Stimulated activated naive CD8-positive, alpha-beta T cell treated with anti-CD3 and anti-CD28 coated beads, Interleukin-15, Interleukin-2, amounts not matched to agents 100 ng/mL and 50 ng/mL, for 24 hours (primary cell): Measurements from ENCODE around the gene CRAMP1.

Source experiments
- H3K27ac Mint-ChIP-seq: one replicate; pipeline ENCODE4 v1.8.0; 2021; ENCODE audit warnings: mild to moderate bottlenecking, mixed read lengths
- H3K27me3 Mint-ChIP-seq: one replicate; pipeline ENCODE4 v1.8.0; 2021; ENCODE audit warnings: mixed read lengths
- H3K36me3 Mint-ChIP-seq: one replicate; pipeline ENCODE4 v1.8.0; 2021; ENCODE audit warnings: low read depth, mixed read lengths
- H3K4me1 Mint-ChIP-seq: one replicate; pipeline ENCODE4 v1.8.0; 2021; ENCODE audit warnings: low read depth, mixed read lengths
- H3K4me3 Mint-ChIP-seq: one replicate; pipeline ENCODE4 v1.8.0; 2021; ENCODE audit warnings: mild to moderate bottlenecking, mixed read lengths
- H3K9me3 Mint-ChIP-seq: one replicate; pipeline ENCODE4 v1.8.0; 2021; ENCODE audit warnings: mixed read lengths

Gene CRAMP1

GRCh38 chr16:1653023-1653422, 40.9 kb downstream of the CRAMP1 start:
- peaks cover 38% of the 10 kb centered on the region for H3K36me3 Mint-ChIP-seq
- peaks cover 5% of the 10 kb centered on the region for H3K4me1 Mint-ChIP-seq
- H3K27ac Mint-ChIP-seq: no peak overlapping the region
- H3K27me3 Mint-ChIP-seq: no peaks in the 10 kb centered on the region
- no peak overlapping the region for H3K4me3 Mint-ChIP-seq
- H3K9me3 Mint-ChIP-seq: no peaks in the 10 kb centered on the region

GRCh38 chr16:1654505-1655268, 42.5 kb downstream of the CRAMP1 start:
- H3K4me3 Mint-ChIP-seq: no peak overlapping the region
- peaks cover 36% of the 10 kb centered on the region for H3K36me3 Mint-ChIP-seq
- H3K4me1 Mint-ChIP-seq: no peaks in the 10 kb centered on the region
- H3K27ac Mint-ChIP-seq: no peak overlapping the region
- H3K9me3 Mint-ChIP-seq: no peaks in the 10 kb centered on the region
- no peaks in the 10 kb centered on the region for H3K27me3 Mint-ChIP-seq

GRCh38 chr16:1655269-1655807, 43.2 kb downstream of the CRAMP1 start:
- H3K36me3 Mint-ChIP-seq: peaks cover 38% of the 10 kb centered on the region
- H3K4me3 Mint-ChIP-seq: no peak overlapping the region

GRCh38 chr16:1655909-1656807, 44.0 kb downstream of the CRAMP1 start:
- no peaks in the 10 kb centered on the region for H3K9me3 Mint-ChIP-seq
- H3K4me3 Mint-ChIP-seq: no peak overlapping the region
- no peaks in the 10 kb centered on the region for H3K27me3 Mint-ChIP-seq
- H3K36me3 Mint-ChIP-seq: peaks cover 34% of the 10 kb centered on the region
- H3K4me1 Mint-ChIP-seq: no peaks in the 10 kb centered on the region
- H3K27ac Mint-ChIP-seq: no peak overlapping the region

More at GRCh38 chr16:1655269-1655807, 43.2 kb downstream of the CRAMP1 start:
- Mint-ChIP-seq H3K27me3 (no peaks in the 10 kb centered on the region), H3K27ac (no peak overlapping the region), H3K4me1 (no peaks in the 10 kb centered on the region), H3K9me3 (no peaks in the 10 kb centered on the region)

- no peaks in the 10 kb centered on the region for H3K27me3 Mint-ChIP-seq
- no peaks in the 10 kb centered on the region for H3K4me1 Mint-ChIP-seq
- H3K27ac Mint-ChIP-seq: no peak overlapping the region
- H3K4me3 Mint-ChIP-seq: no peak overlapping the region
- no peaks in the 10 kb centered on the region for H3K9me3 Mint-ChIP-seq
- H3K36me3 Mint-ChIP-seq: peaks cover 30% of the 10 kb centered on the region
These were observed 44.9 kb downstream of the CRAMP1 start for GRCh38 chr16:1656808-1657617.

GRCh38 chr16:1657841-1658240, 45.7 kb downstream of the CRAMP1 start:
- H3K4me3 Mint-ChIP-seq: no peak overlapping the region
- H3K27me3 Mint-ChIP-seq: no peaks in the 10 kb centered on the region
- no peaks in the 10 kb centered on the region for H3K9me3 Mint-ChIP-seq
- H3K4me1 Mint-ChIP-seq: no peaks in the 10 kb centered on the region
- H3K27ac Mint-ChIP-seq: no peak overlapping the region
- peaks cover 33% of the 10 kb centered on the region for H3K36me3 Mint-ChIP-seq

- no peaks in the 10 kb centered on the region for H3K4me1 Mint-ChIP-seq
- no peak overlapping the region for H3K27ac Mint-ChIP-seq
- H3K36me3 Mint-ChIP-seq: peaks cover 41% of the 10 kb centered on the region
- no peaks in the 10 kb centered on the region for H3K27me3 Mint-ChIP-seq
- H3K9me3 Mint-ChIP-seq: no peaks in the 10 kb centered on the region
- no peak overlapping the region for H3K4me3 Mint-ChIP-seq
These were observed 46.9 kb downstream of the CRAMP1 start for GRCh38 chr16:1659031-1659430.

DNA sequence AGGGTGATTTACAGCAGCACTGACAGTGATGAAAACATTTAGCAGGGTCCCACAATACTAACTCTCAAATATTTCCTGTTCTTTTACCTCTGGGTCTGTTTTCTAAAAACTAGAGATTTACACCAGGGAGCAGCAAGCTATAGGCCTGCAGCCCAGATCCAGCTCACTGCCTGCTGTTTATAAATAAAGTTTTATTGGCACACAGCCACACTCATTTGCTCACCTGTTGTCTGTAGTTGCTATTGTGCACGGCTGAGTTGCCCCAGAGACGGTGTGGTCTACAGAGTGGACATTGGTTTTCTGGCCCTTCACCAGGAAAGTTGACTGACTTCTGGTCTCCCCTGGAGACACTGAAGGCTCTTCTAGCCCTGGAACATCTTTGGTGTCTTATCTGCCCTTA, 49.7 kb downstream of the CRAMP1 start:
- Mint-ChIP-seq H3K4me3 (no peak overlapping the region), H3K27ac (no peak overlapping the region), H3K4me1 (no peaks in the 10 kb centered on the region), H3K9me3 (no peaks in the 10 kb centered on the region), H3K27me3 (no peaks in the 10 kb centered on the region), H3K36me3 (peaks cover 39% of the 10 kb centered on the region)

- Mint-ChIP-seq H3K27ac (no peak overlapping the region), H3K27me3 (no peaks in the 10 kb centered on the region), H3K4me3 (no peak overlapping the region), H3K36me3 (peaks cover 46% of the 10 kb centered on the region), H3K4me1 (no peaks in the 10 kb centered on the region), H3K9me3 (no peaks in the 10 kb centered on the region)
These were observed 50.4 kb downstream of the CRAMP1 start for GRCh38 chr16:1662543-1662942.

DNA sequence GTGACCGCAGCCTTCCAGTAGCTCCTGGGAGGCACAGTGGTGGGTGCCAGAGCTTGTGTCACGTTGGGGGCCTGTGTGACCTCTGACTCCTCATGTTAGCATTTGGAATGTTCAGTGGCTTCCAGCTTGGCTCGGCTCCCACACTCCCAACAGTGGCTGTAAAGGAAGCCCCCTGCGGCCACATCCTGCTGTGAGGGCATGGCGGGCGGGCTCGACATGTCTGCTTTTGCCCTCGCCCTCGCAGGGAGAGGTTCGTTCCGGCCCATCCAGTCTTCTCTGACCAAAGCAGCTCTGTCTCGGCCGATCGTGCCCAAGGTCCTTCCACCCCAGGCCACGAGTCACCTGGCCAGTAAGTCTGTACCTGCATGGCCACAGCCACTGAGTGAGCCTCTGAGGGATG, 53.7 kb downstream of the CRAMP1 start:
- Mint-ChIP-seq H3K36me3 (peaks cover 61% of the 10 kb centered on the region), H3K4me1 (no peaks in the 10 kb centered on the region), H3K4me3 (no peak overlapping the region), H3K27ac (no peak overlapping the region), H3K9me3 (no peaks in the 10 kb centered on the region), H3K27me3 (no peaks in the 10 kb centered on the region)

DNA sequence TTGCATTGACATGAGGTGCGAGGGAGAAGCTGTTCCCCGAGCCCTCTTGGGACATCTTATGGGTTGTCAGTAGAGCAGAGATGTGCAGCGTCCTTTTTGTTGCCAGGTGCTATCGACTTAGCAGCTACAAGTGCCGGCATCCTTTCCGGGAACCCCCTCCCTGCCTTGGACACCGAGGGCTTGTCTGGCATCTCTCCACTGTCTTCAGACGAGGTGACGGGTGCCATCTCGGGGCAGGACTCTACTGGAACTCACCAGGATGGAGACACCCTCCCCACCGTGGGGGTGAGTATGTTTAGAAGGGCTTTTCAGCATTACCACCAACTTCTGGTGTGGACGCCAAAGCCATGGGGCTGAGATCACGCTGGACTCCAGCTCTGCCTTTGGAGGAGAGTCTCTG, 54.2 kb downstream of the CRAMP1 start:
- H3K27me3 Mint-ChIP-seq: no peaks in the 10 kb centered on the region
- no peaks in the 10 kb centered on the region for H3K4me1 Mint-ChIP-seq
- no peak overlapping the region for H3K27ac Mint-ChIP-seq
- H3K4me3 Mint-ChIP-seq: no peak overlapping the region
- no peaks in the 10 kb centered on the region for H3K9me3 Mint-ChIP-seq
- H3K36me3 Mint-ChIP-seq: peaks cover 66% of the 10 kb centered on the region

- no peak overlapping the region for H3K4me3 Mint-ChIP-seq
- no peak overlapping the region for H3K27ac Mint-ChIP-seq
- H3K4me1 Mint-ChIP-seq: no peaks in the 10 kb centered on the region
- no peaks in the 10 kb centered on the region for H3K9me3 Mint-ChIP-seq
- H3K36me3 Mint-ChIP-seq: peaks cover 67% of the 10 kb centered on the region
- H3K27me3 Mint-ChIP-seq: no peaks in the 10 kb centered on the region
These were observed 55.1 kb downstream of the CRAMP1 start for GRCh38 chr16:1667271-1667670.

DNA sequence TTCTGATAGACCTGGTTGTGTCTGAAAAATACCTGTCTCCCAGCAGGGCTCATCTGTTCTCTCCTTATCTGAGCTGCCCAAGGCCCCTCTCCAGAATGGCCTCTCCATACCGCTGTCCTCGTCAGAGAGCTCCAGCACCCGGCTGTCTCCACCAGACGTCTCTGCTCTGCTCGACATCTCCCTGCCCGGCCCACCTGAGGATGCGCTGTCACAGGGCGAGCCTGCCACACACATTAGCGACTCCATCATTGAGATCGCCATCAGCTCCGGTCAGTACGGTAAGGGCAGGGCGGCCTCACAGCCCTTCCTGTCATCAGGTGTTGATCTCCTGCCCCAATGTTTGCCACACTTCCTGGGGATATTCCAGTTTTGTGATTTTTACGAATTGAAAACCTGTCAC, 55.8 kb downstream of the CRAMP1 start:
- Mint-ChIP-seq H3K27ac (no peak overlapping the region), H3K4me1 (no peaks in the 10 kb centered on the region), H3K36me3 (peaks cover 69% of the 10 kb centered on the region), H3K27me3 (no peaks in the 10 kb centered on the region), H3K9me3 (no peaks in the 10 kb centered on the region), H3K4me3 (no peak overlapping the region)

GRCh38 chr16:1668612-1669319, 56.6 kb downstream of the CRAMP1 start:
- Mint-ChIP-seq H3K4me1 (no peaks in the 10 kb centered on the region), H3K4me3 (no peak overlapping the region), H3K9me3 (no peaks in the 10 kb centered on the region), H3K27me3 (no peaks in the 10 kb centered on the region), H3K36me3 (peaks cover 68% of the 10 kb centered on the region), H3K27ac (no peak overlapping the region)
